DMS53 (cell line): ENCODE data around the gene RNF19B.
"Not testable (repeated sequence)": the region's sequence is repeated elsewhere in the genome, so short reads cannot be mapped to it uniquely, and the experiment has no call there.

Source experiments
- DNase-seq: peaks from one replicate; lab custom pipeline; 2025; lab: John Stamatoyannopoulos, UW

The RNF19B gene

GRCh38 chr1:32964461-32965250 lies at the start of gene RNF19B:
Gene RNF19B, minus strand, starts transcription at chr1:32964809. Its CDS starts 124 bp downstream, at chr1:32964685.
- peak; percentile 98 for DNase-seq

GRCh38 chr1:33013791-33014190 lies 49.2 kb upstream of the RNF19B start:
- no peak for DNase-seq

GRCh38 chr1:33012165-33012564 lies 47.6 kb upstream of the RNF19B start:
- no peak for DNase-seq

GRCh38 chr1:33010932-33011731 lies 46.5 kb upstream of the RNF19B start:
- DNase-seq, result no peak

GRCh38 chr1:33009561-33009960 lies 45.0 kb upstream of the RNF19B start:
- no peak for DNase-seq

- peak; percentile 61 for DNase-seq
Measured at GRCh38 chr1:33008051-33008914, 43.7 kb upstream of the RNF19B start.

- peak; percentile 84 for DNase-seq
Measured at GRCh38 chr1:33007190-33008050, 42.8 kb upstream of the RNF19B start.

GRCh38 chr1:33005838-33006421 lies 41.3 kb upstream of the RNF19B start:
- no peak for DNase-seq

GRCh38 chr1:33005117-33005837 lies 40.7 kb upstream of the RNF19B start:
- no peak for DNase-seq

- DNase-seq, result no peak
Measured at GRCh38 chr1:33004613-33005012, 40.0 kb upstream of the RNF19B start.

- no peak for DNase-seq
Measured at GRCh38 chr1:33003657-33004056, 39.0 kb upstream of the RNF19B start.

- DNase-seq, result no peak
Measured at GRCh38 chr1:33002006-33002405, 37.4 kb upstream of the RNF19B start.

- DNase-seq, result peak; percentile 22
Measured at GRCh38 chr1:33001282-33001681, 36.7 kb upstream of the RNF19B start.

- DNase-seq, result no peak
Measured at GRCh38 chr1:33000427-33001026, 35.9 kb upstream of the RNF19B start.

- no peak for DNase-seq
Measured at GRCh38 chr1:32998997-32999396, 34.4 kb upstream of the RNF19B start.

GRCh38 chr1:32998064-32998463 lies 33.5 kb upstream of the RNF19B start:
- DNase-seq, result no peak

GRCh38 chr1:32997381-32997891 lies 32.8 kb upstream of the RNF19B start:
- no peak for DNase-seq

- not testable (repeated sequence) for DNase-seq
Measured at GRCh38 chr1:32993324-32993636, 28.7 kb upstream of the RNF19B start.

GRCh38 chr1:32992489-32993323 lies 28.1 kb upstream of the RNF19B start:
- peak; percentile 45 for DNase-seq
